Measurements from ENCODE around the gene SCN7A. TPM values are rescaled to one million over a fixed set of nuclear protein-coding genes. Genes with fewer than 3 reads are reported as not detected.

SCN7A gene
- total RNA-seq, 3 donors from 2014 or later, result 0.05 TPM; not detected in 1

- ATAC-seq, result no peak
- no peak overlapping the region for H3K4me3 Mint-ChIP-seq
- no peak for DNase-seq
- H3K9me3 Mint-ChIP-seq, result peaks cover 5% of the 10 kb centered on the region
- H3K36me3 Mint-ChIP-seq (ENCODE audit: insufficient read depth), result no peaks in the 10 kb centered on the region
- H3K4me1 Mint-ChIP-seq (ENCODE audit: low read depth), result no peaks in the 10 kb centered on the region
- no peaks in the 10 kb centered on the region for H3K27me3 Mint-ChIP-seq (ENCODE audit: low read depth)
These were observed 99.8 kb downstream of the SCN7A start for GRCh38 chr2:166394245-166394644.

DNA sequence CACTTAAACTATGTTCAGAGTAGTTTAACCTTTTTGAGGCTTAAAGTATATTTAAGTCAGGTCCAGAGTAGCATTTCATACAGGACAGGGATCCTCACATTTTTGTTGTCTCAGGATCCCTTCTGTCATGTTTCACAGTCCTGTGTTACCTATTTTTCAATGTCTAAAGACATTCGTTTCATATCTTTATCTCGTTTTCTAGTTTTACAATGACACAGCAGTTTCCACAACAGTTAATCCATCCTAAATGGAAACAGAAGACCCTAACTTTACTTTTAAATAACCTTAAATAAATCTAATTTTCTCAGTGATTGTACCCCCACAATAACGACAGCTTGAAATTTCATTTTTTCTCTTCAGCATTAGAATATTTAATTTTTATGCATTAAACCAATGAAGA, 101.0 kb downstream of the SCN7A start:
- no peaks in the 10 kb centered on the region for H3K4me1 Mint-ChIP-seq (ENCODE audit: low read depth)
- DNase-seq, result no peak
- H3K4me3 Mint-ChIP-seq, result no peak overlapping the region
- no peaks in the 10 kb centered on the region for H3K27me3 Mint-ChIP-seq (ENCODE audit: low read depth)
- peaks cover 5% of the 10 kb centered on the region for H3K9me3 Mint-ChIP-seq
- H3K36me3 Mint-ChIP-seq (ENCODE audit: insufficient read depth), result no peaks in the 10 kb centered on the region
- ATAC-seq, result no peak

DNA sequence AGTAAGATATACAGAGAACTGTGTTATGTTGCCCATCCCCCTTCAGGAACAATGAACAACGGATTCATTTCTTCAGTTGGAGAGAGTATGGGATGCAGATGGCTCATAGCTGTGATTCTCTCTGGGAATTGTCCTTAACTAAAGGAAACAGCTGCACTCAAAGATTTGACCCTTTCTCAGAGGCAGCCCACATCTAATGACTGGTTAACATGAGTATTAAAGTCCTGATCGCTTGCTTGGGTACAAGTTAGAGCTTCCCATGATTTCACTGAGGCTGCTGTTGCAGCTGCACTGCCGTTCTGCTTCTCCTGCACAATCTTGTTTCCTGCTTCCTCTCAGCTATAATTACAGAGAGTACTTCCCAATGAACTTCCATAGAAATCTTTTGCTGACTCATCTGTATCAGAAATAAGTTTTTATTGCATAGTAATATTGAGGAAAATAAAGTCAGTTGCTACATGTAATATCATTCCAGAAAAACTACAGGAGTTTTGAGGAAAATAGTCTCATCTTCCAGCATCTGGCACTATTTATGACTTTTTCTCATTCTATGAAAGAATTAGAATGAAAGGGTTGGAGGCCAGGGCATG, 105.5 kb downstream of the SCN7A start:
- no peak for DNase-seq
- Mint-ChIP-seq H3K36me3 (ENCODE audit: insufficient read depth) (no peaks in the 10 kb centered on the region), H3K4me1 (ENCODE audit: low read depth) (no peaks in the 10 kb centered on the region), H3K9me3 (no peaks in the 10 kb centered on the region), H3K27me3 (ENCODE audit: low read depth) (no peaks in the 10 kb centered on the region), H3K4me3 (no peak overlapping the region)
- no peak for ATAC-seq

GRCh38 chr2:166385313-166385712, 108.7 kb downstream of the SCN7A start:
- no peaks in the 10 kb centered on the region for H3K4me1 Mint-ChIP-seq (ENCODE audit: low read depth)
- H3K36me3 Mint-ChIP-seq (ENCODE audit: insufficient read depth), result no peaks in the 10 kb centered on the region
- DNase-seq, result no peak
- H3K27me3 Mint-ChIP-seq (ENCODE audit: low read depth), result no peaks in the 10 kb centered on the region
- H3K9me3 Mint-ChIP-seq, result no peaks in the 10 kb centered on the region
- H3K4me3 Mint-ChIP-seq, result no peak overlapping the region
- no peak for ATAC-seq

DNA sequence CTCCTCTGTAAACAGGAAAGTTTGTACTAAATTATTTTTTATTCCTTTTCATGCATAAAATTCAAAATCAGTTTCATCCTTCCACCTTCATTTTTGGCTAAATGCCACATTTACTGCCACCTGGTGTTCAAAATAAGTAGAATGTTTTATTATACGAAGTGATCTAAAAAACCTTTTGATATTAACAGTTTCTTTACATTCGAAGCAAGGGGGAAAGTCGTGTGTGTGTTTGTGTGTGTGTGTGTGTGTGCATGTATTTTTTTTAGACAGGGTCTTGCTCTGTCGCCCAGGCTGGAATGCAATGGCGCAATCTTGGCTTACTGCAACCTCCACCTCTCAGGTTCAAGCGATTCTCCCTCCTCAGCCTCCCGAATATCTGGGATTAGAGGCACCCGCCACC, 109.3 kb downstream of the SCN7A start:
- Mint-ChIP-seq H3K4me1 (ENCODE audit: low read depth) (no peaks in the 10 kb centered on the region), H3K27me3 (ENCODE audit: low read depth) (no peaks in the 10 kb centered on the region), H3K36me3 (ENCODE audit: insufficient read depth) (no peaks in the 10 kb centered on the region), H3K9me3 (no peaks in the 10 kb centered on the region), H3K4me3 (no peak overlapping the region)
- no peak for ATAC-seq
- no peak for DNase-seq

DNA sequence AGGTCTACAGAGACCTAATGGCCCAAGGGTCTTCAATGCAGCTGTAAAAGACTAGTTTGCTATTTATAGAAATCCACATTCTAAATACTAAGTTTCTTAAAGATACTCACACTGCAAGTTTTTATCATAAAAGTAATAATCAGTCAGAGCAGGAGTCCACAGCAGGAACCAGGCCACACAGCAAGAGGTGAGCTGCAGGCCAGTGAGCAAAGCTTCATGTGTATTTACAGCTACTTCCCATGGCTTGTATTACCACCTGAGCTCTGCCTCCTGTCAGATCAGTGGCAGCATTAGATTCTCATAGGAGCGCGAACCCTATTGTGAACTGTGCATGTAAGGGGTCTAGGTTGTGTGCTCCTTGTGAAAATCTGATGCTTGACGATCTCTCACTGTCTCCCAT, 111.6 kb downstream of the SCN7A start:
- Mint-ChIP-seq H3K4me3 (no peak overlapping the region), H3K36me3 (ENCODE audit: insufficient read depth) (no peaks in the 10 kb centered on the region), H3K27me3 (ENCODE audit: low read depth) (peaks cover 3% of the 10 kb centered on the region), H3K9me3 (no peaks in the 10 kb centered on the region), H3K4me1 (ENCODE audit: low read depth) (no peaks in the 10 kb centered on the region)
- ATAC-seq, result no peak
- DNase-seq, result no peak

DNA sequence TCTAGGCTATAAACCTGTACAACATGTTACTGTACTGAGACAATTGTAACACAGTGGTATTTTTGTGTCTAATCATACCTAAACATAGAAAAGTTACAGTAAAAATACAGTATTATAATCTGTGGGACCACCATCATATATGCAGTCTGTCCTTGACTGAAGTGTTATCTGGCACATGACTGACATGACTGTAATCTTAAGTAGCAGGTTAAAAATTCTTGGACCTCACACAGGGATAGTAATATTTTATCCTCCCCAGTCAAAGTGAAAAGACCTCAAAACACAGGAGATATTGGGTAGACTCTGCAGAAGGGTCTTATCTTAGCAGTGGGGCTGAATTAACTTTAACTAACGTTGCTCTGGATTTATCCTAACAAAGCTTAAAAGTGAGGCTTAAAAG, 113.4 kb downstream of the SCN7A start:
- Mint-ChIP-seq H3K4me3 (no peak overlapping the region), H3K9me3 (no peaks in the 10 kb centered on the region), H3K4me1 (ENCODE audit: low read depth) (no peaks in the 10 kb centered on the region), H3K36me3 (ENCODE audit: insufficient read depth) (no peaks in the 10 kb centered on the region), H3K27me3 (ENCODE audit: low read depth) (peaks cover 7% of the 10 kb centered on the region)
- DNase-seq, result no peak
- ATAC-seq, result no peak

GRCh38 chr2:166376873-166377272, 117.2 kb downstream of the SCN7A start:
- peaks cover 20% of the 10 kb centered on the region for H3K27me3 Mint-ChIP-seq (ENCODE audit: low read depth)
- DNase-seq (no peak), ATAC-seq (no peak)

DNA sequence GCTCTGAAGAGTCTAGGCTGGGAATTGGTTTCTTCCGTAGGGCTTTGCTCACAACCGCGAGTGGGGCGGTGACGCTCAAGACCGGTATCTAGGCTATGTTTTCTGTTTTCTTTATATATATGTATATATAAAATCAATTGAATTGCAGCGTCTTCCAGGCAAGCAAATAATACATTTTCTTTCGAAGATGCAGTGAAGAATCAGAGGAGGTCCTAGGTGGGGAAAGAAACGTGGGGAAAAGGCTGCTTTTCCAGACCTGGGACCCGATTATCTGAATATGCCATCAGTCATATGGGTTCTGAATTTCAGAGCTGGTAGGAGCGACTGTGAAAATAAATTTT, 117.6 kb downstream of the SCN7A start:
- no peak for ATAC-seq
- H3K36me3 Mint-ChIP-seq (ENCODE audit: insufficient read depth), result no peaks in the 10 kb centered on the region
- no peak overlapping the region for H3K4me3 Mint-ChIP-seq
- no peaks in the 10 kb centered on the region for H3K9me3 Mint-ChIP-seq
- peaks cover 4% of the 10 kb centered on the region for H3K4me1 Mint-ChIP-seq (ENCODE audit: low read depth)
- H3K27me3 Mint-ChIP-seq (ENCODE audit: low read depth), result peaks cover 20% of the 10 kb centered on the region
- DNase-seq, result no peak

More at GRCh38 chr2:166376873-166377272, 117.2 kb downstream of the SCN7A start:
- peaks cover 4% of the 10 kb centered on the region for H3K4me1 Mint-ChIP-seq (ENCODE audit: low read depth)
- H3K4me3 Mint-ChIP-seq, result no peak overlapping the region
- H3K9me3 Mint-ChIP-seq, result no peaks in the 10 kb centered on the region
- H3K36me3 Mint-ChIP-seq (ENCODE audit: insufficient read depth), result no peaks in the 10 kb centered on the region

DNA sequence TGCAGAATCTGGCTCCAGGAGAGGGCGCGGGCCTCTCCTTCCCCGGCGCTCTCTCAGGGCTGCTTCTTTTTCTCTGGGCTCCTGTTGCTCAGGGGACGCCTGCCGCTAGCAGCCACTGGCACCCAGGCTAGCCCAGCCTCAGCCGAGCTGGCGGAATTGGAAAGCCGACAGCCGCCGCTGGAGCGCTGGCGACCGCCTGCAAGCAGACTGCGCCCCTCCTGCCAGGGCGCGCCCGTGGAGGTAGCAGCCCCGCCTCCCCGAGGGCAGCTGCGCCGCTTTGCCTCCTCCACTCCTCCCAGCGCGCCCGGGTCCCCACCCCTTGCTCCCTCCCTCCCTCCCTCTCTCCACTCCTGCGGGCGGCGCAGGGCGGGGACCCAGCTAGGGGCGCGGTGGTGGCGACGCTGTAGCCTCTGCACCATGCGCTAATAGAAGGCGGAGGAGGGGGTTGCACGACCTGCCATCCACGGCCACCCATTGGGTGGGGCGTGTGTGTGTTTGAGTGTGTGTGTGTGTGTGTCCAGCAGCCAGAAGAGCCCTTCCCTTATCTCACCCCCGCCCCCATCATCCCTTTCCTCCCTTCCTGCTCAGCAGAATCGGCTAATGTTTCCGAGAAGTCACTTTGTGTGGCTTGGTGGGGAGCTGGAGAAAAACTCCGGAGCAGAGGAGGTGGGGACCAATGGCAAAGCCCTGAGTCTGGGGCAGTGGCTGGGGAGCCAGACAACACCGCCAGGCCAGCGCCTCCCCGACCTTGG, 118.1 kb downstream of the SCN7A start, which contains the start of gene SCN9A:
TSS of gene SCN9A (minus strand) at position 209 of the 752 bp plus-strand sequence. CDS start 64,188 bp downstream, outside the sequence.
- H3K36me3 Mint-ChIP-seq (ENCODE audit: insufficient read depth), result no peaks in the 10 kb centered on the region
- DNase-seq (peak; percentile 8), ATAC-seq (peak; percentile 81 to 83)

GRCh38 chr2:166375195-166375735, 118.8 kb downstream of the SCN7A start:
- Mint-ChIP-seq H3K4me1 (ENCODE audit: low read depth) (peaks cover 4% of the 10 kb centered on the region), H3K36me3 (ENCODE audit: insufficient read depth) (no peaks in the 10 kb centered on the region), H3K27me3 (ENCODE audit: low read depth) (peaks cover 20% of the 10 kb centered on the region), H3K9me3 (no peaks in the 10 kb centered on the region), H3K4me3 (peak overlapping the region; percentile 10)
- ATAC-seq (no peak), DNase-seq (no peak)

More for the DNA sequence above, 118.1 kb downstream of the SCN7A start, which contains the start of gene SCN9A:
- H3K4me3 Mint-ChIP-seq, result peak within 1 kb of the TSS; percentile 10
- peaks cover 20% of the 10 kb centered on the region for H3K27me3 Mint-ChIP-seq (ENCODE audit: low read depth)
- H3K4me1 Mint-ChIP-seq (ENCODE audit: low read depth), result peaks cover 4% of the 10 kb centered on the region
- H3K9me3 Mint-ChIP-seq, result no peaks in the 10 kb centered on the region

DNA sequence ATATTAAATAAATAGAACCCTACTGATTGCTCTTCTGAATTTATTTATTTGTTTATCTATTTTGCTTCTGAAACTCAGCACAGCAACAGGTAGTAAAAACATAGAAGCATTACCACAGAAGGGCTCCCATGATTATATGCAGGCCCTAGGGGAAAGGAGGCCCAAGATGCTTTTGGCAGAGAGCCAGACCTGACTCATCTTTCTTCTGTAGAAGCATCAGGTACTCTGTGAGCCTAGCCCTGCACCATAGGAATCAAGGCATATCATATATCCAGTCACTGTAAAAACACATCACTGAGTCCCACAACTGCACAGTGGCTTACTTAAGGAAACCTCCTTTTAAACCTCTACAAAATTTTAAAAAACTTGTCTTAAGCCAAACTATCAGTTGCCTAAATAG, 120.1 kb downstream of the SCN7A start:
- H3K4me1 Mint-ChIP-seq (ENCODE audit: low read depth), result peaks cover 4% of the 10 kb centered on the region
- ATAC-seq (no peak), DNase-seq (no peak)
- no peaks in the 10 kb centered on the region for H3K36me3 Mint-ChIP-seq (ENCODE audit: insufficient read depth)
- no peak overlapping the region for H3K4me3 Mint-ChIP-seq
- H3K9me3 Mint-ChIP-seq, result no peaks in the 10 kb centered on the region
- H3K27me3 Mint-ChIP-seq (ENCODE audit: low read depth), result peaks cover 20% of the 10 kb centered on the region

GRCh38 chr2:166373539-166373938, 120.5 kb downstream of the SCN7A start:
- Mint-ChIP-seq H3K4me1 (ENCODE audit: low read depth) (peaks cover 4% of the 10 kb centered on the region), H3K4me3 (no peak overlapping the region), H3K27me3 (ENCODE audit: low read depth) (peaks cover 20% of the 10 kb centered on the region), H3K9me3 (no peaks in the 10 kb centered on the region), H3K36me3 (ENCODE audit: insufficient read depth) (no peaks in the 10 kb centered on the region)
- ATAC-seq (no peak), DNase-seq (no peak)

DNA sequence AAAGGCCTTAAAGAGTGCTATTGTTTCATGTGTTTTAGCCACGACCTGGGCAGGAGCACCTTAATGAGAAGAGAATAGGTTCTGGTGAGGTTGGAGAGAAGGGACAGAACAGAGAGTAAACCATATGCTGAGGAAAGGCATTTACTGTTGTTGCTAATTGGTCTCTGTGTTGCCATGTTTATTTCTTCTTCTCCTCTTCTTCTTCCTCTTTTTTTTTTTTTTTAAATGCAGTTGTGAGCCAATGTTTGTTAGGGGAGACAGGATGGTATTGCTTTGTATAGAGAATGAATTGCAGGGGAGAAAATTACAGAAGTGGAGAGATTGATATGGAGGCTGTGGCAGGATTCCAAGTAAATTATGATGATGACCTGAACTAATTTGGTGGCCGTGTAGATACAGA, 120.9 kb downstream of the SCN7A start:
- no peaks in the 10 kb centered on the region for H3K36me3 Mint-ChIP-seq (ENCODE audit: insufficient read depth)
- ATAC-seq, result no peak
- H3K9me3 Mint-ChIP-seq, result no peaks in the 10 kb centered on the region
- DNase-seq, result no peak
- H3K4me1 Mint-ChIP-seq (ENCODE audit: low read depth), result peaks cover 4% of the 10 kb centered on the region
- H3K4me3 Mint-ChIP-seq, result no peak overlapping the region
- H3K27me3 Mint-ChIP-seq (ENCODE audit: low read depth), result peaks cover 20% of the 10 kb centered on the region

DNA sequence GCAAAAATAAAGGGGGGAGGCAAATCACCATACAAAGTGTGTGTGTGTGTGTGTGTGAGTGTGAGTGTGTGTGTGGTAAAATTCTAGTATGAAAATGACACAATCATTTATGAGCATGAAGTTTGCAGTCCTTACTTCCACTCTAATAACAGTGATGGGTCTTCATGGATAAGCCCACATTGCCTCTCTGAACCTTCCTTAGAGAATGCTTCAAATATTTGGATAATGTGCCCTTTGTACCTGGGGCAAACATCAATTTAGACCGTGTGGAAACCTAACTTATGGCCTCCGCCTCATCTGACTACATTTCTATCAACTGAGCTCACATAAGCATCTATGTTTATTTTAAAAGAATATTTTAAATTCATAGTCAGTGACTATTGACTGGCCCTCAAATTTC, 122.0 kb downstream of the SCN7A start:
- no peaks in the 10 kb centered on the region for H3K36me3 Mint-ChIP-seq (ENCODE audit: insufficient read depth)
- H3K27me3 Mint-ChIP-seq (ENCODE audit: low read depth), result peaks cover 15% of the 10 kb centered on the region
- H3K9me3 Mint-ChIP-seq, result no peaks in the 10 kb centered on the region
- ATAC-seq (no peak), DNase-seq (no peak)
- no peak overlapping the region for H3K4me3 Mint-ChIP-seq
- peaks cover 4% of the 10 kb centered on the region for H3K4me1 Mint-ChIP-seq (ENCODE audit: low read depth)

Data from activated T-cell treated with anti-CD3 and anti-CD28 coated beads, Interleukin-2, amount 50 U/mL, for 4 hours (primary cell).